Heart left ventricle (tissue), 16 donors: ENCODE data around the gene DPAGT1. TPM values are rescaled to one million over a fixed set of nuclear protein-coding genes. Genes with fewer than 3 reads are reported as not detected.

Source experiments
- ATAC-seq, 4 donors: fragments of 200-7000 bp; cut with Tn5 transposase; one replicate each; pipeline ENCODE4 v1.9.1; 2020 to 2022; ENCODE audit warnings: moderate library complexity in 4 of 4, mild to moderate bottlenecking in 3 of 4, moderate number of reproducible peaks in 1 of 4
- DNase-seq, 5 donors: peaks; one replicate each; pipeline ENCODE4 v3.0.0-alpha.2; 2020
- H3K27ac ChIP-seq, 12 donors: fragments of 200-600 bp; sonication (generic) in 4 of 12; one replicate each; pipeline versions ENCODE4 v1.5.0 to v1.8.0; 2016 to 2022; ENCODE audit warnings: mild to moderate bottlenecking in 2 of 12
- H3K27me3 ChIP-seq, 9 donors: fragments of 200-600 bp; sonication (generic) in 2 of 9; one replicate each; pipeline versions ENCODE4 v1.5.1 to v1.8.0; 2016 to 2022; ENCODE audit warnings: mild to moderate bottlenecking in 3 of 9
- H3K36me3 ChIP-seq, 9 donors: fragments of 200-600 bp; sonication (generic) in 2 of 9; one replicate each; pipeline versions ENCODE4 v1.5.0 to v1.8.0; 2018 to 2022; ENCODE audit warnings: mild to moderate bottlenecking in 2 of 9
- H3K4me1 ChIP-seq, 12 donors: fragments of 200-600 bp; sonication (generic) in 4 of 12; one replicate each; pipeline versions ENCODE4 v1.5.0 to v1.8.0; 2016 to 2022; ENCODE audit warnings: mild to moderate bottlenecking in 3 of 12
- H3K4me3 ChIP-seq, 12 donors: fragments of 200-600 bp; sonication (generic) in 4 of 12; one replicate each; pipeline versions ENCODE4 v1.5.0 to v1.8.0; 2017 to 2022; ENCODE audit warnings: mild to moderate bottlenecking in 9 of 12, moderate library complexity in 4 of 12
- H3K9me3 ChIP-seq, 12 donors: fragments of 200-600 bp; sonication (generic) in 4 of 12; one replicate each; pipeline versions ENCODE4 v1.5.0 to v1.8.0; 2016 to 2022; ENCODE audit warnings: mild to moderate bottlenecking in 1 of 12
- POLR2A ChIP-seq, 2 donors: fragments of 450-650 bp; IDR thresholded peaks; one replicate each; pipeline ENCODE4 v1.6.1; 2017; ENCODE audit warnings: antibody characterized with exemption in 2 of 2, mild to moderate bottlenecking in 2 of 2, moderate library complexity in 2 of 2
- WGBS, 4 donors: extraction: QIAGEN DNeasy Blood & Tissue Kit in 2 of 4; methylation state at CpG; one replicate each; pipeline versions ENCODE4 v1.1.5 to v1.1.7; 2013 to 2018; 5-methylcytosine and 5-hydroxymethylcytosine counted together
- intact Hi-C, 10 donors: fragments of 100-400 bp; cut with DNase I; formaldehyde crosslinking; loops; one replicate each; pipeline versions ENCODE4 v1.11.1 to v1.14.2; 2022
- polyA plus RNA-seq, 2 donors: library from polyadenylated mRNA; stranded (reverse); fragments of 200-250 nt; gene quantifications; one replicate each; pipeline ENCODE4 v1.2.3, GENCODE V29; 2013
- total RNA-seq, 9 donors: library from RNA; depleted of rRNA in 2 of 9; stranded (reverse); fragments of >200 nt in 2 of 9; fragmentation: NEBNext Ultra II Directional in 3 of 9; extraction: Animal tissue kit (Norgen Biotek cat#: 25700) in 3 of 9; gene quantifications; one replicate each; pipeline versions ENCODE4 v1.1.0 to v1.2.4, GENCODE V29; 2016 to 2023
- TF ChIP-seq, protein P1 (sequence below), 12 donors: fragments of 200-600 bp; sonication (generic) in 4 of 12; IDR thresholded peaks; one replicate each; pipeline versions ENCODE4 v1.5.0 to v1.8.0; 2018 to 2022; ENCODE audit warnings: antibody characterized with exemption in 12 of 12, mild to moderate bottlenecking in 5 of 12
- donor health status: ischemic (EF 13 %, LVEDD 7.1; RV severe dilation, severe dysfunction).
- donor health status: healthy with polysubstance abuse.
- donor health status: DM: no; HTN: yes; CAD: no.
- donor health status: DM: no; HTN: no; CAD: no.
- donor health status: ischemic (EF 25% LVEDD 6.9; RV normal size, moderate dysfunction).
- donor health status: ischemic (EF 25% LVEDD 5.7; RV mildly dilated, moderate dysfunction).
- donor health status: healthy.
- donor health status: DM: yes; HTN: yes; CAD: no.
- donor health status: ischemic (EF 35%, LVEDD 5.7; RV mildly dilated, moderate dysfunction).
- donor health status: nonischemic (EF 11% LVEDD 7.7; RV severe dilation, severe dysfunction).
- donor health status: DM: yes; HTN: yes; CAD: no.
- donor health status: PGD.
- donor health status: ischemic (EF 29% LVEDD 5.4; RV normal size, mild dysfunction).
- donor health status: nonischemic (EF 23%, LVEDD 6.1; RV moderate dilation, normal function).

Gene DPAGT1
- total and polyA plus RNA-seq, 11 donors: 11.2 to 32.9 (median 16.5) TPM

- Histone ChIP-seq H3K27ac (no peak overlapping the region), H3K4me1 (peaks cover 8 to 41% (median 28%) of the 10 kb centered on the region in 12 donors), H3K4me3 (no peak overlapping the region), H3K27me3 (no peaks in the 10 kb centered on the region), H3K9me3 (no peaks in the 10 kb centered on the region), H3K36me3 (peaks cover 0 to 30% (median 21%) of the 10 kb centered on the region in 9 donors)
- WGBS, 4 donors: 77 to 90% (median 80%) methylated on average over 6 of the region's 6 CpGs
- DNase-seq (no peak), ATAC-seq (no peak)
- intact Hi-C loops: loop anchor here in 5 of 10 donors (5.0 to 10.0 kb wide), 6 partner anchors 42 to 235 kb away; partner anchors contain the start of genes HYOU1 (in 1 of the 5), MCAM (in 1 of the 5) and RNF26 (in 1 of the 5)
- TF ChIP-seq, protein P1, sequence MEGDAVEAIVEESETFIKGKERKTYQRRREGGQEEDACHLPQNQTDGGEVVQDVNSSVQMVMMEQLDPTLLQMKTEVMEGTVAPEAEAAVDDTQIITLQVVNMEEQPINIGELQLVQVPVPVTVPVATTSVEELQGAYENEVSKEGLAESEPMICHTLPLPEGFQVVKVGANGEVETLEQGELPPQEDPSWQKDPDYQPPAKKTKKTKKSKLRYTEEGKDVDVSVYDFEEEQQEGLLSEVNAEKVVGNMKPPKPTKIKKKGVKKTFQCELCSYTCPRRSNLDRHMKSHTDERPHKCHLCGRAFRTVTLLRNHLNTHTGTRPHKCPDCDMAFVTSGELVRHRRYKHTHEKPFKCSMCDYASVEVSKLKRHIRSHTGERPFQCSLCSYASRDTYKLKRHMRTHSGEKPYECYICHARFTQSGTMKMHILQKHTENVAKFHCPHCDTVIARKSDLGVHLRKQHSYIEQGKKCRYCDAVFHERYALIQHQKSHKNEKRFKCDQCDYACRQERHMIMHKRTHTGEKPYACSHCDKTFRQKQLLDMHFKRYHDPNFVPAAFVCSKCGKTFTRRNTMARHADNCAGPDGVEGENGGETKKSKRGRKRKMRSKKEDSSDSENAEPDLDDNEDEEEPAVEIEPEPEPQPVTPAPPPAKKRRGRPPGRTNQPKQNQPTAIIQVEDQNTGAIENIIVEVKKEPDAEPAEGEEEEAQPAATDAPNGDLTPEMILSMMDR (IDR thresholded peaks at IDR 0.05): no peak
- TF ChIP-seq POLR2A (IDR thresholded peaks at IDR 0.05): no peak
Observed at GRCh38 chr11:119099711-119100110, 1.9 kb downstream of the DPAGT1 start.

DNA sequence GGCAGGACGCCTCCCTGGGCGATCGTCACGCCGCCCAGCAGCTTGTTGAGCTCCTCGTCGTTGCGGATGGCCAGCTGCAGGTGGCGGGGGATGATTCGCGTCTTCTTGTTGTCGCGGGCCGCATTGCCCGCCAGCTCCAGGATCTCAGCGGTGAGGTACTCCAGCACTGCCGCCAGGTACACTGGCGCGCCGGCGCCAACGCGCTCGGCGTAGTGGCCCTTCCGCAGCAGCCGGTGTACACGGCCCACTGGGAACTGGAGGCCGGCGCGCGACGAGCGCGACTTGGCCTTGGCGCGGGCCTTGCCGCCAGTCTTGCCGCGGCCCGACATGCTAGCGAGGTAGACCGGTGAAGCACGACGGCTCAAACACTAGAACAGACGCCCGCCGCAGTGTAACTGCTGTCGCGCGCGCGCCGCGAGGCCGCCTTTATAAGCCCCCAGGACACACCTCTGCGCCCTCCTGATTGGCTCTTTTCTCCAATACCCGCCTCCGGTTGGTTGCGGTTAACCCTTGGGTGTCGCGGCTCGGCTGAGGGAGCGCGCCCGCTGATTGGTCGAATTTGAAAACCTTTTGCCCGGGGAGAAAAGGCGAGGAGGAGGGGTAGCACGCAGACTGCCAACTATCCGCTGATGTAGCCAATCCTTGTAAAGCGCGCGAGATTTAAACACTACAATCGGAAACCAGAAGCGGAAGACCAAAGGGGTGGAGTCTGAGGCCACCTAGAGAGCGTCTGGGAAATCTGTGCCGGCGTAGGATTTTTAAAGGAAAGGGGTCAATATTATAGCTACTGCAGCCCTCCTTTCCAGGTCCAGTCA lies 6.4 kb downstream of the DPAGT1 start:
- no peaks in the 10 kb centered on the region for H3K9me3 ChIP-seq
- no peaks in the 10 kb centered on the region for H3K27me3 ChIP-seq
- peak overlapping the region; percentile 60 to 97 (median 89) for H3K27ac ChIP-seq
- peaks cover 7 to 38% (median 20%) of the 10 kb centered on the region in 12 donors for H3K4me1 ChIP-seq
- ATAC-seq: peak; percentile 96 to 98 (median 96)
- DNase-seq: peak; percentile 99
- H3K36me3 ChIP-seq: peaks cover 0 to 50% (median 34%) of the 10 kb centered on the region in 9 donors
- peak; percentile 70 to 98 for TF ChIP-seq POLR2A (IDR thresholded peaks at IDR 0.05)
- TF ChIP-seq, protein P1 (IDR thresholded peaks at IDR 0.05): peak in 5 of 12 donors; percentile 0 to 30 (median 6)
- 0 to 1% (median 1%) methylated on average over 23 to 79 of the region's 79 CpGs for WGBS, 4 donors
- intact Hi-C loops: loop anchor here in 5 of 10 donors (1.0 to 10.0 kb wide), 6 partner anchors 28 to 102 kb away; partner anchors contain the start of genes VPS11 (in 2 of the 5) and HYOU1 (in 1 of the 5)
- peak overlapping the region; percentile 62 to 88 (median 77) for H3K4me3 ChIP-seq

- WGBS, 4 donors: 0% methylated on average over 4 to 19 of the region's 19 CpGs
Observed at GRCh38 chr11:119094816-119095065, 6.9 kb downstream of the DPAGT1 start.

More at GRCh38 chr11:119094816-119095065, 6.9 kb downstream of the DPAGT1 start:
- Histone ChIP-seq H3K4me1 (peaks cover 6 to 33% (median 19%) of the 10 kb centered on the region in 12 donors), H3K36me3 (peaks cover 0 to 50% (median 34%) of the 10 kb centered on the region in 9 donors), H3K4me3 (peak overlapping the region; percentile 62 to 88 (median 77)), H3K27ac (peak overlapping the region; percentile 60 to 97 (median 89)), H3K27me3 (no peaks in the 10 kb centered on the region), H3K9me3 (no peaks in the 10 kb centered on the region)
- ATAC-seq (peak; percentile 49 to 86 (median 79)), DNase-seq (peak; percentile 84 to 91 (median 88))
- TF ChIP-seq, protein P1 (IDR thresholded peaks at IDR 0.05): peak; percentile 59 to 87 (median 70)
- TF ChIP-seq POLR2A (IDR thresholded peaks at IDR 0.05): no peak
- intact Hi-C loops: loop anchor here in 5 of 10 donors (1.0 to 10.0 kb wide), 7 partner anchors 27 to 103 kb away; partner anchors contain the start of genes VPS11 (in 2 of the 5) and HYOU1 (in 1 of the 5)
